SKM-1 treated with dmso at 0.1 percent for 144 hours (cell line): ENCODE measurements around the gene LRRFIP1.
"Not testable (repeated sequence)": the region's sequence is repeated elsewhere in the genome, so short reads cannot be mapped to it uniquely, and the experiment has no call there.

ENCODE experiments used
- DNase-seq: peaks from one replicate; lab custom pipeline; 2025; ENCODE audit not compliant: unreplicated experiment; lab: John Stamatoyannopoulos, UW

Gene LRRFIP1

DNA sequence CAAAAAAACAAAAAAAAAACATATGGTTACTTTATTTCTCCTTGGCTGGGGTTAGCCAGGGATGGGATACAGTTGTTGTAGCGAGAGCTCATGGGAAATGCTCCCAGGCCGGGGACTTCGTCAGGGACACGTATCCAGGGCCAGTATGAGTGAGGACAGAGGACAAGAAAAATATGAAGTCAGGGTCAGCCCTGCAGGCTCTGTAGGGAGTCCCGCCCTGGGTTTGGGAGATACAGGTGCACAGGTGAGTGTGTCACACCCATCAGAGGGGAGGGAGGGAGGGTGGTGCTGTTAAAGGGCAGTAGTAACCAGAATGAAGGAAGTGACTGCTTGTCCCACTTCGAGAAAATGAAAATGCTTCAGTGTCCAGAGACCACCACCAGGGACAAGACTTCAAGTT is 115.6 kb downstream of the LRRFIP1 start:
- no peak for DNase-seq

- no peak for DNase-seq
Measured at GRCh38 chr2:237743561-237744269, 116.3 kb downstream of the LRRFIP1 start.

GRCh38 chr2:237744270-237744612 is 116.9 kb downstream of the LRRFIP1 start:
- DNase-seq, result no peak

DNA sequence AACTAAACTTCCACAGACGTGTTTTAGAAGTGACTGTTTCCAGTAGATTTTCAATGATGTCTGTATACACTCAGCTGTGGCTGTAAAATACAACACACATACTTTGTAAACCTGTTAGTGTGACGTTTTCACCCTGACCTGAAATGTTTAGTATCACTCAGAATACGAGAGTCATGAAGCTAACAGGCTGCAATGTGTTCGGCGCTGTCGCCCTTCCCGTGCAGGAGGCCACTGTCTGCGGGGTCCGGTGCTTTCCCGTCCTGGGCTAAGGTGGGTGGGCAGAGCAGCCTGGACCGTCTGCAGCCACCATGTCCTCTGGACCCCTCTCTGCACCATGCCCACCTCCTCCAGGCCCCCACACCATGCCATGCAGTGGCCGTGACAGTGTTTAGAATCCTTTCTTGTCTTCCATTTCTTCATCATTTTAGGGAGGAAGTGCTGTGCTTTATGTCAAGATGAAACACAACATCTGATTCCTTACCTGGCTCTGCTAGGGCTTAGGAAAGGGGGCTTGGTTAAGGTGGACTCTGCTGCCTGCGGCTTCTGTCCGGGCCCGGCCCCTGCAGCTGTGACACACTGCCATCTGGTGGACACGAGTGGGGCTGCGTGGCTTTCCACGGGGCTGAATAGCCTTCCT is 117.3 kb downstream of the LRRFIP1 start:
- no peak for DNase-seq

DNA sequence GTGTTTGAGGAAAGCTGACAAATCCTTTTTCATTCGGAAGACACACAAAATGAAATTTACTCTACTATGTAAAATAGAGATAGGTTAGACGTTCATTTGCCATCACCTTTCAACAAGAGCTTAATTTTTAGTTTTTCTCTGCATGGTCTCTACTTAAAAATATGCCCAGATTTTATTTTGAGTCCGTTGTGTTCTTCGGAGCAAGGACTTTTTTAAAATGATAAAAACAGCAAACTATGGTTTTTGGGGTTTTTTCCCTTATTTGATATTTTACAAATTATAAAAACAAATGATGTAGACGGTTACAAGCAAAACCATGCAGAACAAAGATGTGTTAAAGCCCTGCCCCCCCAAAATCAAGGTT is 117.8 kb downstream of the LRRFIP1 start:
- DNase-seq, result no peak

GRCh38 chr2:237746302-237747080 is 119.1 kb downstream of the LRRFIP1 start:
- no peak for DNase-seq

- DNase-seq, result no peak
Measured at GRCh38 chr2:237747189-237747588, 119.8 kb downstream of the LRRFIP1 start.

DNA sequence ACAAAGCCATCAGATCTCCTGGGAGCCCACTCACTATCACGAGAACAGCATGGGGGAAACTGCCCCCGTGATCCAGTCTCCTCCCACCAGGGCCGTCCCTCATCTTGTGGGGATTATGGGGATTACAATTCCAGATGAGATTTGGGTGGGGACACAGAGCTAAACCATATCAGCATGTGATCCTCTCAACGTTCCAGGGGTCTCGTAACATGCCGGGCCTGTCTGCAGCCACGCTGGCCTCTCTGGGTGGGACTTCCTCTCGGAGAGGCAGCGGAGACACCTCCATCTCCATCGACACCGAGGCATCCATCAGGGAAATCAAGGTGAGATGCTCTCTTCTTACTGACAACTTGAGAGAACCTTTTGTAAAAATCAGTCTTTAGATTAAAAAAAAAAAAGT is 121.6 kb downstream of the LRRFIP1 start:
- no peak for DNase-seq

GRCh38 chr2:237749961-237750360 is 122.6 kb downstream of the LRRFIP1 start:
- no peak for DNase-seq

DNA sequence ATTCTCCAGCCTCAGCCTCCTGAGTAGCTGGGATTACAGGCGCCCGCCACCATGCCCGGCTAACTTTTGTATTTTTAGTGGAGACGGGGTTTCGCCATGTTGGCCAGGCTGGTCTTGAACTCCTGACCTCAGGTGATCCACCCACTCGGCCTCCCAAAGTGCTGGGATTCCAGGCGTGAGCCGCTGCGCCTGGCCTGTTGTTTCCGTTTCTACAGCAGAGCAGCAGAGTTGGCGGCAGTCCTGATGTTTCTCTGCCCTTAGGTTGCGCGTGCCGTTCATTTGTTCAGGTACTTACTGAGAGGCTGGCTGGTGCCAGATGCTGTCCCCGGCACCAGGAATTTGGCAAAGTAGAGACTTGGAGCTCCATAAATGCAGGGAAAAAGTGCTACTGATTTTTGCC is 123.1 kb downstream of the LRRFIP1 start:
- not testable (repeated sequence) for DNase-seq

- DNase-seq, result no peak
Measured at GRCh38 chr2:237752761-237753165, 125.4 kb downstream of the LRRFIP1 start.

- no peak for DNase-seq
Measured at GRCh38 chr2:237754182-237754581, 126.8 kb downstream of the LRRFIP1 start.

DNA sequence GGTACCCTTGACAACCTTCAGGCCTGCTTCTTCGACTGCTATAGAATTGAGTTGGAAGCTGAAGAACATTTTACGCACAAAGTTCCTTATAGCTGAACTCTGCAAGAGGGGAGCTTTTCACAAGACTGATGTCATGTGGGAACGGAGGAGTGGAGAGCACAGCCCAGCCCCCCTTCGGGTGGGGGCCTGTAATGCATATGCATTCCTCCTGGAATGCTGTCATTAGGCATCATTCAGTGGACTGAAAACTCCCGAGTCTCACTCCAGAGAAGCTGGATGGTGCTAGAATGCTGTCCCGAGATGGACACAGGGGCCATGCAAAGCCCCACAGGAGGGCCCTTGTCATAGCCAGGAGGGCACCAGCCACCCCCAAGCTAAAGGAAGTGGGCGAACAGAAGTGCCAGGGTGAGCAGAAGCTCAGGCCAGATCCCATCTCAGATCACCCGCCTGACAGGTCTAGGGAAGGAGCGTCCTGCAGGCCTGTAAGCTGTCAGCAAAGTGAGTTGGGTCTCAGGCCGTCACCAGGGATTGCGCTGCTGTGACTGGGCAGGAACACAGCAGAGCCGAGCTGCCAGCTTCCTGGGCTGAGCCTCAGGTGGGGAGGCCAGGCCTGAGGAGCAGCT is 127.3 kb downstream of the LRRFIP1 start:
- DNase-seq, result no peak

GRCh38 chr2:237757616-237758015 is 130.2 kb downstream of the LRRFIP1 start:
- no peak for DNase-seq

GRCh38 chr2:237758185-237758584 is 130.8 kb downstream of the LRRFIP1 start:
- no peak for DNase-seq

- DNase-seq, result no peak
Measured at GRCh38 chr2:237759176-237759575, 131.8 kb downstream of the LRRFIP1 start.

- DNase-seq, result no peak
Measured at GRCh38 chr2:237760506-237761502, 133.4 kb downstream of the LRRFIP1 start.

DNA sequence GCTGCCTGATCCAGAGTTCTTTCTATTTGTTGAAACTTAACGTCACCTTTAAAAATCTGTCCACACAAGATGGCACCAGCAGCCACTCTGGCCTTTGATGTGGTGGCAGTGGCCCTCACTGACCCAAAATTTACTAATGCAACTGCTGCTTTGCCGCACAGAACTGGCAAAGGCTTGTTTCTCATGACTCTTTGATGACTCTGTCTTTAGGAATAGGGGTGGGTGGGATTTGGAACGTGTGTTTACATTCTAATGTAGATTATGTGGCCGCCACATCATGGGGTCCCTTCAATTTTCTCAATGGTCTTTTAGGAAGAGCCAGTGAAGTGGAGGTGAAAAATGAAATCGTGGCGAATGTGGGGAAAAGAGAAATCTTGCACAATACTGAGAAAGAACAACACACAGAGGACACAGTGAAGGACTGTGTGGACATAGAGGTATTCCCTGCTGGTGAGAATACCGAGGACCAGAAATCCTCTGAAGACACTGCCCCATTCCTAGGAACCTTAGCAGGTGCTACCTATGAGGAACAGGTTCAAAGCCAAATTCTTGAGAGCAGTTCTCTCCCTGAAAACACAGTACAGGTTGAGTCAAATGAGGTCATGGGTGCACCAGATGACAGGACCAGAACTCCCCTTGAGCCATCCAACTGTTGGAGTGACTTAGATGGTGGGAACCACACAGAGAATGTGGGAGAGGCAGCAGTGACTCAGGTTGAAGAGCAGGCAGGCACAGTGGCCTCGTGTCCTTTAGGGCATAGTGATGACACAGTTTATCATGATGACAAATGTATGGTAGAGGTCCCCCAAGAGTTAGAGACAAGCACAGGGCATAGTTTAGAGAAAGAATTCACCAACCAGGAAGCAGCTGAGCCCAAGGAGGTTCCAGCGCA is 135.2 kb downstream of the LRRFIP1 start:
- not testable (repeated sequence) for DNase-seq

DNA sequence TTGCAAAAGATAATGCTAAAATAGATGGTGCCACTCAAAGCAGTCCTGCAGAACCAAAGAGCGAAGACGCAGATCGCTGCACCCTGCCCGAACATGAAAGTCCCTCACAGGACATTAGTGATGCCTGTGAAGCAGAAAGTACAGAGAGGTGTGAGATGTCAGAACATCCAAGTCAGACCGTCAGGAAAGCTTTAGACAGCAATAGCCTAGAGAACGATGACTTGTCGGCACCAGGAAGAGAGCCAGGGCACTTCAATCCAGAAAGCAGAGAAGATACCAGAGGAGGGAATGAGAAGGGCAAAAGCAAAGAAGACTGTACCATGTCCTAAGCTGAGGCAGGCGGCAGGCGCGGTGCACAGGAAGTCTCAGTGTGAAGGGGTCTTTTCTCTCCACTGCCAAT is 136.4 kb downstream of the LRRFIP1 start:
- DNase-seq, result no peak

GRCh38 chr2:237765122-237765521 is 137.7 kb downstream of the LRRFIP1 start:
- not testable (repeated sequence) for DNase-seq
